ENCODE results near the gene DOCK2. TPM values are rescaled to one million over a fixed set of nuclear protein-coding genes. Genes with fewer than 3 reads are reported as not detected.
"Not testable (repeated sequence)": the region's sequence is repeated elsewhere in the genome, so short reads cannot be mapped to it uniquely, and the experiment has no call there.

The DOCK2 gene
- total RNA-seq, 1 experiment from 2014 or later: 0.26 TPM

- Histone ChIP-seq H3K9ac (ENCODE audit: low read length) (no peak overlapping the region), H3K9me3 (ENCODE audit: low read length) (no peaks in the 10 kb centered on the region), H3K27ac (ENCODE audit: low read length) (no peak overlapping the region), H3K4me2 (ENCODE audit: low read length) (no peak overlapping the region), H3K4me1 (ENCODE audit: insufficient read depth, low read length) (no peaks in the 10 kb centered on the region), H2AFZ (ENCODE audit: low read length) (no peak overlapping the region), H3F3A (ENCODE audit: low read length, unreplicated experiment) (no peaks in the 10 kb centered on the region), H3K36me3 (ENCODE audit: low read depth, low read length) (no peaks in the 10 kb centered on the region), H3K27me3 (ENCODE audit: low read length) (no peaks in the 10 kb centered on the region), H3K9me2 (replicated peaks; ENCODE audit: low read length) (no peaks in the 10 kb centered on the region), H4K20me1 (ENCODE audit: low read length) (no peaks in the 10 kb centered on the region), H3K4me3 (ENCODE audit: low read length) (no peak overlapping the region), H3K79me2 (ENCODE audit: low read length) (no peaks in the 10 kb centered on the region)
- intact Hi-C loops (cut with micrococcal nuclease): no loop called here
- ChIA-PET POLR2A (ENCODE audit: unreplicated experiment) (no interaction called here), CTCF (no interaction called here)
- no peak for DNase-seq
- no peak for ATAC-seq
- BruUV-seq (replicated peaks): no TSS peak
- TF ChIP-seq EZH2phosphoT487 (IDR thresholded peaks at IDR 0.05; ENCODE audit: borderline replicate concordance, low read length): no peak
- no peak for TF ChIP-seq EZH2 (IDR thresholded peaks at IDR 0.05; ENCODE audit: low read length, unreplicated experiment)
- TF ChIP-seq CTCF (conservative IDR thresholded peaks at IDR 0.05; ENCODE audit: low read depth, low read length): no peak
Observed at GRCh38 chr5:169763376-169764017, 126.4 kb downstream of the DOCK2 start.

- TF ChIP-seq EZH2 (IDR thresholded peaks at IDR 0.05; ENCODE audit: low read length, unreplicated experiment) (no peak), CTCF (conservative IDR thresholded peaks at IDR 0.05; ENCODE audit: low read depth, low read length) (no peak), EZH2phosphoT487 (IDR thresholded peaks at IDR 0.05; ENCODE audit: borderline replicate concordance, low read length) (no peak)
- intact Hi-C loops (cut with micrococcal nuclease): no loop called here
- Histone ChIP-seq H3K27me3 (ENCODE audit: low read length) (no peaks in the 10 kb centered on the region), H3K27ac (ENCODE audit: low read length) (no peak overlapping the region), H3K9me2 (replicated peaks; ENCODE audit: low read length) (no peaks in the 10 kb centered on the region), H3K4me1 (ENCODE audit: insufficient read depth, low read length) (no peaks in the 10 kb centered on the region), H3K4me3 (ENCODE audit: low read length) (no peak overlapping the region), H3K4me2 (ENCODE audit: low read length) (no peak overlapping the region), H2AFZ (ENCODE audit: low read length) (no peak overlapping the region), H3K9me3 (ENCODE audit: low read length) (no peaks in the 10 kb centered on the region), H3F3A (ENCODE audit: low read length, unreplicated experiment) (no peaks in the 10 kb centered on the region), H4K20me1 (ENCODE audit: low read length) (no peaks in the 10 kb centered on the region), H3K9ac (ENCODE audit: low read length) (no peak overlapping the region), H3K36me3 (ENCODE audit: low read depth, low read length) (no peaks in the 10 kb centered on the region), H3K79me2 (ENCODE audit: low read length) (no peaks in the 10 kb centered on the region)
- ATAC-seq (no peak), DNase-seq (no peak)
- ChIA-PET POLR2A (ENCODE audit: unreplicated experiment) (no interaction called here), CTCF (no interaction called here)
- no TSS peak for BruUV-seq (replicated peaks)
Observed at GRCh38 chr5:169764018-169764378, 126.9 kb downstream of the DOCK2 start.

- Histone ChIP-seq H3K9me2 (replicated peaks; ENCODE audit: low read length) (no peaks in the 10 kb centered on the region), H3K4me2 (ENCODE audit: low read length) (no peak overlapping the region), H3K9ac (ENCODE audit: low read length) (no peak overlapping the region), H3K9me3 (ENCODE audit: low read length) (no peaks in the 10 kb centered on the region), H3K36me3 (ENCODE audit: low read depth, low read length) (no peaks in the 10 kb centered on the region), H3K4me3 (ENCODE audit: low read length) (no peak overlapping the region), H3K27ac (ENCODE audit: low read length) (no peak overlapping the region), H4K20me1 (ENCODE audit: low read length) (no peaks in the 10 kb centered on the region), H3K4me1 (ENCODE audit: insufficient read depth, low read length) (no peaks in the 10 kb centered on the region), H3K79me2 (ENCODE audit: low read length) (no peaks in the 10 kb centered on the region), H2AFZ (ENCODE audit: low read length) (no peak overlapping the region), H3K27me3 (ENCODE audit: low read length) (no peaks in the 10 kb centered on the region), H3F3A (ENCODE audit: low read length, unreplicated experiment) (no peaks in the 10 kb centered on the region)
- intact Hi-C loops (cut with micrococcal nuclease): no loop called here
- no peak for DNase-seq
- ChIA-PET POLR2A (ENCODE audit: unreplicated experiment) (interaction anchor here (0.6 kb wide), 1 partner anchor 14 kb away, joined by 5 read pairs; no protein-coding TSS in a partner anchor), CTCF (no interaction called here)
- BruUV-seq (replicated peaks): no TSS peak
- no peak for ATAC-seq
- TF ChIP-seq EZH2 (IDR thresholded peaks at IDR 0.05; ENCODE audit: low read length, unreplicated experiment): no peak
- TF ChIP-seq CTCF (conservative IDR thresholded peaks at IDR 0.05; ENCODE audit: low read depth, low read length): no peak
Observed at GRCh38 chr5:169765176-169765996, 128.3 kb downstream of the DOCK2 start.

GRCh38 chr5:169766943-169767342 lies 129.9 kb downstream of the DOCK2 start:
- H4K20me1 ChIP-seq (ENCODE audit: low read length); H3K4me2 ChIP-seq (ENCODE audit: low read length); H3K27ac ChIP-seq (ENCODE audit: low read length); H3K9me3 ChIP-seq (ENCODE audit: low read length); H3K4me3 ChIP-seq (ENCODE audit: low read length); H3F3A ChIP-seq (ENCODE audit: low read length, unreplicated experiment); H3K79me2 ChIP-seq (ENCODE audit: low read length); CTCF ChIA-PET; H3K4me1 ChIP-seq (ENCODE audit: insufficient read depth, low read length); H3K36me3 ChIP-seq (ENCODE audit: low read depth, low read length); ATAC-seq; DNase-seq; H3K9me2 ChIP-seq (replicated peaks; ENCODE audit: low read length); H3K9ac ChIP-seq (ENCODE audit: low read length); BruUV-seq (replicated peaks); intact Hi-C loops (cut with micrococcal nuclease); H2AFZ ChIP-seq (ENCODE audit: low read length); H3K27me3 ChIP-seq (ENCODE audit: low read length); POLR2A ChIA-PET (ENCODE audit: unreplicated experiment): not testable (repeated sequence)

Measured in PC-3 (cell line).